ENCODE results near the gene LRFN2.
A peak's percentile ranks its signal among the peaks of the same experiment; 100 is the strongest.

The LRFN2 gene

DNA sequence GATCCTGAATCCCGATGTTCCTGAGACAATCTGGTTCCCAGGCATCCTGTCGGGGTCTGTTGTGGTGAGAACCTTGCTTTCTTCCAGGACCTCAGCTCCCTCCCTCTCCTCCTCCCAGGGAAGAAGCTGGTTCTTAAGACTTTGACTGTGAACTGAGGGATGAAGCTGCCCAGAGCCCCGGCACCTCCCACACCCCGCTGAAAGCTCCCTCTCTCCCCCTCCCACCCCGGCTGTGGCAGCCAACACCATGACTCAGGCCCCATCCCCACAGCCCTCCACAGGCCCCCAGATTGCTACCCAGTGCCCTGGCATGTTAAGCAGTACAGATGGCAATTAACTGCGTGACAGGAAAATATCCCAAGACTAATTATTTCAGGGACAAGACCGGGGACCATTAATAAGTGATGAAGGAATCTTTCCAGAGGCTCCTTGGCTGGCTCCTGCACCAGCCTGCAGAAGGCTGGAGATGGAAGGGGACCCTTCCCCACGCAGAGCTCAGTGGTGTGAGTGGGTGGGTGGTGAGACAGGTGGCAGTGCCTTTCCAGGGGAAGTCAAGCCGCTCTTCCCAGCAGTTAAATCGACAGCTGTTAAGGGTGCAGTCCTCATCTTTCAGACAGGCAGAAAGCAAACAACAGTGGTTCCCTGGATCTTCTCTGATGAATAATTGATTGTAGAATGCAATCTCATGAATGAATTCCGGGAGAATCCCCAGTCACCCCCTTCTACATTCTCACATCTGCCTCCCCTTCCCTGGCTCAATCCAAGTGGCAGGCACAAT lies 237.9 kb downstream of the LRFN2 start:
- DNase-seq (ENCODE audit: low spot score): no peak

DNA sequence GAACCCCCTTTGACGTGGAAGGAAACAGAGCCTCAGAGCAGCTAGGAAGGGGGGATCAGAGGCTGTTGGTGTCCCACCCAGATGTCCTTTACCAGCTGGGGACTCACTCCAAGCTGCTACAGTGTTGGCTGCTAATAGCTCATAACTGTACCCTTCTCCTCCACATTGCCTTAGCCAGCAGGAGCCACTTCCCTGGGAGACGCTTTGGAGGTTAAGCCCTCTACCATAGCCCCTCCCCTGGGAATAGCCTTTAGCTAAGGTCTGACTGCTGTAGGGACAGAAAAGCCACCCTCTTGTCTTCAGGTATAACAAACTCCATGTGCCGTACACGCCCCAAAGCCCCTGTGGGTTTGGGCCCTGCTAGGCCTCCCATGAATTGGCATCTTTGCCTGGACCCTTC lies 238.6 kb downstream of the LRFN2 start:
- DNase-seq (ENCODE audit: low spot score): no peak

DNA sequence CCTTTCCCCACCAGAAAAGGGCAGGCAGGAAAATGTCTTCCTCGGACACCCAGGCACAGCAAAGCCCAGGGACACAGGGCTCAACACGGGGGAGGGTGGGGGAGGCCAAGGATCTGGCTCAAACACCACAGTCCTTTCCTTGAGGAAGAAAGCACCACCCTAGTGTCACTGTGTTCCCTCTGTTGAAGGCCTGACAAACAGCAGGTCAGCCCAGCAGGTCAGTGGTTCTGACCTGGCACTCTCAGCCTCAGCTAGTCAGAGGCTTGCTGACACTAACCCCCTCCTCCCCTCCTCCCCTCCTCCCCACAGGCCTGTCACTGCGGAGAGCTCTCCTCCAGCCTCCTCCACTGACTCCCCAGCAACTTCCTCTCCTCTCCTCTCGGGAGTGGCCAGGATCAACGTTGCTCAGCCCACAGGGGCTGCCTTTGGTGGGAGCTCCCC lies 239.6 kb downstream of the LRFN2 start:
- DNase-seq (ENCODE audit: low spot score): no peak

DNA sequence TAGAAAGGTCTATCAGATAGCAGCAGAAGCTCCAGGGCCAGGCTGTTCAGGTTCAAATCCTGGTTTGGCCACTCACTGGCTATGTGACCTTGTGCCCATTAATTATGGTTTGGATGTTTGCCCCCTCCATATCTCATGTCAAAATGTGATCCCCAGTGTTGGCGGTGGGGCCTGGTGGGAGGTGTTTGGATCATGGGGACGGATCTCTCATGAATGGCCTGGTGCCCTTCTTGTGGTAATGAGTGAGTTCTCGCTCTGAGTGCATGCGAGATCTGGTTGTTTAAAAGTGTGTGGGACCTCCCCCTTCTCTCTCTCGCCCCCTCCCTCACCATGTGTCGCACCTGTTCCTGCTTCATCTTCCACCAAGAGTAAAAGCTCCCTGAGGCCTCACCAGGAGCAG lies 240.9 kb downstream of the LRFN2 start:
- DNase-seq (ENCODE audit: low spot score): no peak

DNA sequence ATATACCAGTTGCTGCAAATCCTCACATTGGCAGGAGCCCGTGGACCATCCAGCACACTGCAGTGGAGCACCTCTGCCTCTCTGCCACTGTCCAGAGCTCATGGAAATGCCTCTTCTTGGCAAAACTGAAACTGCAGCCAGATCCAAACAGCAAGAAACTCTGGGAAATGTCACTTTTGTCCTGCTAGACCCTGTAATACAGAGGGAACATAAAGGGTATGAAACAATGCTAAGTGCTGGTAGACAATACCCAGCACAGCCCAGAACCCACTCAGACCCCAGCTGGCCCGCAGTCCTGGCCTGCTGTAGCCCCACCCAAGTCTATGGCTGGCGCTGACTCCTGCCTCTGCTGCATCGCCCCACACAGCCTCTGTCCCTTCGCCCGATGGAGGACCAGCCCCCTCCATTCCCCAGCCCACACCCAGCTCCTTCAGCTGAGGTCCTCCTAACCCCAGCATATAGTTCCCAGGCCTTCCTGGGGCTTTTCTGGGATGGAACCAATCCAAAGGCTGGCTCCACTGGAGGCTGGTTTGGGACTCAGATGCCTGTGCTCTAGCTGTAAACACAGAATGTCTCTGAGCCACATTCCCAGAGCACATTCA lies 242.5 kb downstream of the LRFN2 start:
- DNase-seq (ENCODE audit: low spot score): no peak

DNA sequence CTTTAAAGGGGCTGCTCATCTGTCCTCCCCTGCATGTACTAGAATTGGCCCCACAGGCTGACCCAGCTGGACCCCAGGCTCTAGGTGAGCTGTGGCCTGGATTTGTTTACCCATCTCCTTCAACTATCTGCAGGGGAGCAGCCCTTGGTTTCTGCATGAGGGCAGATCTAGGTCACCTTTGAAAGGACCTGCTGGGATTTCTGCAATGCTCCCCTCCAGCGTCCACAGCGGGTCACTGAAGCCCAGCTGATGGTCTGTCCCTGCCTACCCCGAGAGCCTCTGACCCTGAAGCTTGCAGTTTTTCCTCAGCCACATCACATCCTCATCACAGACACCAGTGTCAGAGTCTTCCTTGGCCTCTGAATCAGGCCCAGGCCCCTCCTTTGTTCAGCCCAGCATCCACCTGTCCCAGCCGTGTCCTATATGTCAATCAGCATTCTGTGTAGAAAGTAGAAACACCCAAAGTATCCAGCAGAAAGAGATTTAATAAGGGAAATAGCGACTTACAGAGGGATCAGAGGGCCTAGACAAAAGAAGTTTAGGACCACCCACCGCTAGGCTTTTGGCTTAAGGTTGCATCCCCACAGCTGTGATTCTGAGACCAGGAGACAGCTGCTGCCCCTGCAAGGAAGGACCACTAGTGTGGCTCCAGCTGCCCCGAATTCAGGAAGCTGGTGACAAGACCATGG lies 243.1 kb downstream of the LRFN2 start:
- DNase-seq (ENCODE audit: low spot score): no peak

DNA sequence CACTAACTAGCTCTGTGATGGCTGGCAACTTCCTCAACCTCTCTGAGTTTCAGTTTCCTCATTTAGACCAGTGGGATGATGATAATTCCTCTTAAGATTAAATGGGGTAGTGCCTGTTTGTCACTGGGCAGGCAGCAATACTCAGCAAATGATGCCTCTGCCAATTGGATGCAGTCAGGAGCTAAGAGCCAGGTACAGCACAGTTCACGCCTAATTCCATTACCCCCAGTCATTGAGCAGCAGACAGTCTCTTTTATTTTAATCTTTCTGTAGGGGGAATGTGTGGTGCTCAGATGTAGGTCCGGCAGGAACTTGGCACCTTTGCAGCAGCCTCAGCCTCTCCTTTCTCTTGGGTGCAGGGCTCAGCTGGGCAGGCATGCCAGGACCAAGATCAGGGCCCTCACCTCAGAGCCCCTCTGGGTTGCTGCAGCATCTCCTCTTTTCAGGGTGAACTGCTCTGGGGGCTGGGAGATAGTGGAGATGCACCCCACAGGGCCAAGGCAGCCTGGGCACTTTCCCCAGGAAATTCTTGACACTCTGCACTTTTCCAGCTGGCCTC lies 243.8 kb downstream of the LRFN2 start:
- DNase-seq (ENCODE audit: low spot score): no peak

DNA sequence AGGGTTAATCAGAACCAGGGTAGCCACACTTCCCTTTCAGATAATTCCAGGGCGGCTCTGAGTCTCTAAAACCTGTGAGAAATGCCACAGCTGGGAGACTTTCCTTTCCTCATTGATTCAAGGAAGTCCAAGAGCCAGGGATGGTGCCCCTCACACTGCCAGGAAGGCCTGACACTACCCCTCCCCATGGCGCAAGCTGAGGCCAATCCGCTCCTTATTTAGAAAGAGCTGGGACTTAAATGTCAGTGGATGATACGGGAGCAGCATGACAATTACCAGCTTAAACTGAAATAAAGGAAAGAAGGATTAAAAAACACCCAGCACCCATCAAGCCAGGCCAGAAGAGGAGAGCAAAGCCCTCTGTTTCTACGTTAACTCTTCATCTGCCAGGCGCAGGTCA lies 244.4 kb downstream of the LRFN2 start:
- peak; percentile 54 for DNase-seq (ENCODE audit: low spot score)

DNA sequence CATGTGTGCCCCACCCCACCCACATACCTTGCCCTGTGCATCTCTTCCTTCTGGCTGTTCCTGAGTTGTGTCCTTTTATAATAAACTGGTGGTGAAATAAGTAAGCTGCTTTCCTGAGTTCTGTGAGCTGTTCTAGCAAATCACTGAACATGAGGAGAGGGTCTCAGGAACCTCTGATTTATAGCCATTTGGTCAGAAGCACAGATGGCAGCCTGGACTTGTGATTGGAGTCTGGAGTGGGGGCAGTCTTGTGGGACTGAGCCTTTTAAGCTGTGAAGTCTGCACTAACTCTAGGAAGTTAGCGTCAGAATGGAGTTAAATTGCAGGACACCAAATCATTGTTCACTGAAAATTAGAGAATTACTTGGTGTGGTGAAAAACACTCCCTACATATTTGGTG lies 245.4 kb downstream of the LRFN2 start:
- no peak for DNase-seq (ENCODE audit: low spot score)

Data from Ammon's horn (tissue), 1 donor.